Keratinocyte (primary cell): ENCODE measurements around the gene SMAP1. TPM values are rescaled to one million over a fixed set of nuclear protein-coding genes. Genes with fewer than 3 reads are reported as not detected.

Experiments
- DNase-seq: peaks from one replicate; pipeline ENCODE4 v3.0.0-alpha.2; 2011; ENCODE audit warnings: low read depth, missing footprints, low spot score
- FAIRE-seq: peaks from 2 replicates; lab custom pipeline; 2011; peaks lifted over from hg19 to GRCh38; lab: Jason Lieb, UNC
- H2AFZ ChIP-seq: 2 replicates; pipeline ENCODE4 v1.6.0; 2012; ENCODE audit warnings: low read length, control low read depth, inconsistent platforms; ENCODE audit not compliant: control insufficient read depth
- H3K27ac ChIP-seq: 2 replicates; pipeline ENCODE4 v1.5.1; 2011; ENCODE audit warnings: low read length; ENCODE audit not compliant: control insufficient read depth, insufficient read depth
- H3K27me3 ChIP-seq: 3 replicates; pipeline ENCODE4 v1.6.0; 2011; ENCODE audit warnings: low read length; ENCODE audit not compliant: control insufficient read depth, insufficient read depth; ENCODE audit errors: extremely low read depth
- H3K36me3 ChIP-seq, 2 experiments: 2 replicates in 1 of 2; 3 replicates in 1 of 2; pipeline ENCODE4 v1.5.1; 2011; ENCODE audit warnings: low read length in 2 of 2, mild to moderate bottlenecking in 1 of 2; ENCODE audit not compliant: control insufficient read depth in 2 of 2, insufficient read depth in 2 of 2; ENCODE audit errors: extremely low read depth in 1 of 2
- H3K4me1 ChIP-seq: 3 replicates; pipeline ENCODE4 v1.5.1; 2011; ENCODE audit warnings: low read length; ENCODE audit not compliant: control insufficient read depth, insufficient read depth; ENCODE audit errors: extremely low read depth
- H3K4me2 ChIP-seq: 3 replicates; pipeline ENCODE4 v1.6.0; 2011; ENCODE audit warnings: low read depth, low read length; ENCODE audit not compliant: control insufficient read depth, insufficient read depth; ENCODE audit errors: extremely low read depth
- H3K4me3 ChIP-seq, 3 experiments: fragments of 200-600 bp in 1 of 3; sonication (generic) in 1 of 3; 2 replicates in 2 of 3; 3 replicates in 1 of 3; pipeline ENCODE4 v1.5.1; 2011 to 2016; ENCODE audit warnings: low read length in 3 of 3, mild to moderate bottlenecking in 3 of 3, control low read depth in 2 of 3, inconsistent platforms in 1 of 3, low read depth in 1 of 3, mixed read lengths in 1 of 3, mixed run types in 1 of 3, moderate library complexity in 1 of 3; ENCODE audit not compliant: control insufficient read depth in 2 of 3, insufficient read depth in 2 of 3; ENCODE audit errors: extremely low read depth in 1 of 3
- H3K79me2 ChIP-seq: 2 replicates; pipeline ENCODE4 v1.6.0; 2012; ENCODE audit warnings: low read length; ENCODE audit not compliant: control insufficient read depth, insufficient read depth
- H3K9ac ChIP-seq: 3 replicates; pipeline ENCODE4 v1.6.0; 2011; ENCODE audit warnings: low read length; ENCODE audit not compliant: control insufficient read depth, insufficient read depth; ENCODE audit errors: extremely low read depth
- H3K9me1 ChIP-seq: 3 replicates; pipeline ENCODE4 v1.6.0; 2011; ENCODE audit warnings: low read length; ENCODE audit not compliant: control insufficient read depth, insufficient read depth; ENCODE audit errors: extremely low read depth
- H3K9me3 ChIP-seq: 2 replicates; pipeline ENCODE4 v1.5.1; 2012; ENCODE audit warnings: low read depth, low read length; ENCODE audit not compliant: control insufficient read depth
- H4K20me1 ChIP-seq: 3 replicates; pipeline ENCODE4 v1.6.0; 2011; ENCODE audit warnings: low read length; ENCODE audit not compliant: control insufficient read depth, insufficient read depth; ENCODE audit errors: extremely low read depth
- CTCF ChIP-seq, 3 experiments: IDR thresholded peaks in 1 of 3; conservative IDR thresholded peaks in 1 of 3; optimal IDR thresholded peaks in 1 of 3; 2 replicates in 2 of 3; 3 replicates in 1 of 3; pipeline versions ENCODE3 to v1.5.1; 2011; ENCODE audit warnings: low read length in 3 of 3, mild to moderate bottlenecking in 3 of 3, moderate library complexity in 2 of 3, control low read depth in 1 of 3, inconsistent platforms in 1 of 3; ENCODE audit not compliant: insufficient read depth in 2 of 3; ENCODE audit errors: extremely low read depth in 1 of 3
- EZH2 ChIP-seq: IDR thresholded peaks from one replicate; pipeline ENCODE4 v1.6.1; 2012; ENCODE audit warnings: inconsistent platforms, mild to moderate bottlenecking, low read length, moderate library complexity
- dilution Hi-C: fragments of 300-500 bp; cut with MboI; formaldehyde crosslinking; loops from one replicate; pipeline ENCODE4 v1.7.0; 2020; ENCODE audit warnings: low sequenced_read_pairs; ENCODE audit not compliant: extremely low pct_ligation_motif_present
- polyA plus RNA-seq, 5 experiments: library from polyadenylated mRNA; depleted of rRNA in 3 of 5; stranded (reverse) in 3 of 5; stranded (forward) in 1 of 5; unstranded in 1 of 5; fragments of >200 nt; gene quantifications; 1 replicate in 1 of 5; 2 replicates in 3 of 5; 3 replicates in 1 of 5; pipeline versions ENCODE4 v1.2.1 to v1.2.3, GENCODE V29; 2011 to 2012; ENCODE audit warnings: missing spikeins in 2 of 5, low read depth in 1 of 5, low replicate concordance in 1 of 5

The SMAP1 gene
- polyA plus RNA-seq, 1 donor (not counting 4 experiments of a cell fraction or from before 2014, with no cell fraction given), result 16.5 TPM

- DNase-seq (no peak), FAIRE-seq (no peak)
- Histone ChIP-seq H3K9me1 (no peaks in the 10 kb centered on the region), H3K9me3 (no peaks in the 10 kb centered on the region), H3K27me3 (no peaks in the 10 kb centered on the region), H3K79me2 (no peaks in the 10 kb centered on the region), H3K27ac (no peak overlapping the region), H2AFZ (no peak overlapping the region), H3K4me3 (no peak overlapping the region), H3K9ac (no peak overlapping the region), H3K36me3 (no peaks in the 10 kb centered on the region), H3K4me1 (no peaks in the 10 kb centered on the region), H3K4me2 (no peak overlapping the region), H4K20me1 (no peaks in the 10 kb centered on the region)
- dilution Hi-C loops, result no loop called here
- TF ChIP-seq EZH2, result no peak
- no peak for TF ChIP-seq CTCF (optimal IDR thresholded peaks at IDR 0.05 in 1 of 3, IDR thresholded peaks at IDR 0.05 in 1 of 3, conservative IDR thresholded peaks at IDR 0.05 in 1 of 3; ENCODE audit: extremely low read depth in 1 of 3, insufficient read depth in 2 of 3, low read length in 3 of 3)
These were observed 40.2 kb downstream of the SMAP1 start for GRCh38 chr6:70707893-70708292.

- H2AFZ ChIP-seq, result no peak overlapping the region
- no peak for DNase-seq
- TF ChIP-seq EZH2 (no peak), CTCF (optimal IDR thresholded peaks at IDR 0.05 in 1 of 3, IDR thresholded peaks at IDR 0.05 in 1 of 3, conservative IDR thresholded peaks at IDR 0.05 in 1 of 3; ENCODE audit: extremely low read depth in 1 of 3, insufficient read depth in 2 of 3, low read length in 3 of 3) (no peak)
- no peaks in the 10 kb centered on the region for H3K27me3 ChIP-seq
- no peaks in the 10 kb centered on the region for H3K9me1 ChIP-seq
- FAIRE-seq, result no peak
- no peak overlapping the region for H3K4me3 ChIP-seq
- H4K20me1 ChIP-seq, result no peaks in the 10 kb centered on the region
- no peaks in the 10 kb centered on the region for H3K9me3 ChIP-seq
- no peaks in the 10 kb centered on the region for H3K36me3 ChIP-seq
- H3K27ac ChIP-seq, result no peak overlapping the region
- no peak overlapping the region for H3K9ac ChIP-seq
- H3K4me2 ChIP-seq, result no peak overlapping the region
- dilution Hi-C loops, result no loop called here
- no peaks in the 10 kb centered on the region for H3K4me1 ChIP-seq
- H3K79me2 ChIP-seq, result no peaks in the 10 kb centered on the region
These were observed 40.8 kb downstream of the SMAP1 start for GRCh38 chr6:70708448-70708847.
